ENCODE data around the gene COQ9.
A peak's percentile ranks its signal among the peaks of the same experiment; 100 is the strongest.
"Not testable (repeated sequence)": the region's sequence is repeated elsewhere in the genome, so short reads cannot be mapped to it uniquely, and the experiment has no call there.

COQ9 gene

DNA sequence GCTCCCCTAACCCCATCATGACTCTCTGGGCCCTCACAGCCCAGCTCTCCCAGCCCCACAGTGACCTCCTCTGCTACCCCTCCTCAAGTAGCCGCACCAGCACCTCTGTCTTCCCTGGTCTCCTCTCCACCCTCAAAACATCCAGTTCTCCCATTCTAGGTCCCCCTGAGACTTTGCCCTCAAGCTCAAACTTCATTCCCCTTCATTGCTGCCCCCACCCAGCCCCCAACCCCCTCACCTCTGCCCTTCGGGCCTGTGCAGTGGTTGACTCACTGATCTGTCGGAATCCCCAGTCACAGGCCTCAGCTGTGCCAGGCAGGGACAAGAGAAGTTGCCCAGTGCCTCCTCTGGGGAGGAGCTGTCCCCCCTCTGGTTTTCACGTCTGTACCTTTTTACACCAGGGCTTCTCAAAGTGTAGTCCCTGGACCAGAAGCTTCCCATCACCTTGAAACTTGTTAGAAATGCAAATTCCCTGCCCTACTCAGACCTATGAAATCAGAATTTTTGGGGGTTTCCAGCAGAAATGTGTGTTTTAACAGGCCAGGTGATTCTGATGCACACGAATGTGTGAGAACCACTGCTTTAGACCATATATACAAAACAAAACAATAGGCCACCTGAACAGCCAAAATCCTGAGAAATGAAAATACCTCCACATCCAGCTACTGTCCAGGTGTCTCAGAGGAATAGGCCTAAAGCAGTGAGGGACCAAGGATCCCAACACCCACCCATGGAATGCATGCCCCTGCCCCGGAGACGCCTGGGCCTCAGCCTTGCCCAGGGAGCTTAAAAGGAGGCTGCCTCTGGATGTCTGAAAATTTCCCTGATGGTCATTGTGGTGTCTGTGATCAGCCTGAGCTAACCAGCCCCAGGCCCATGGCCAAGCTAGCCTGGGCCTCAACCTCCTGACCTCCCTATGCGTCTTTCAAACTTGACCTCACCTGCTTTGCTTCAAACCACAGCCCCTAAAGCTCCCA is 39.9 kb downstream of the COQ9 start:
- peak overlapping the region; percentile 86 to 90 (median 88) for H3K4me3 Mint-ChIP-seq
- TF ChIP-seq CTCF (IDR thresholded peaks at IDR 0.05; ENCODE audit: unreplicated experiment in 3 of 3): no peak
- peak overlapping the region; percentile 67 to 92 (median 80) for H3K27ac Mint-ChIP-seq
- peaks cover 20% of the 10 kb centered on the region for H3K4me1 Mint-ChIP-seq
- H3K36me3 Mint-ChIP-seq (ENCODE audit: low read depth): no peaks in the 10 kb centered on the region
- H3K27me3 Mint-ChIP-seq (ENCODE audit: low read depth): peaks cover 7% of the 10 kb centered on the region
- no peaks in the 10 kb centered on the region for H3K9me3 Mint-ChIP-seq

DNA sequence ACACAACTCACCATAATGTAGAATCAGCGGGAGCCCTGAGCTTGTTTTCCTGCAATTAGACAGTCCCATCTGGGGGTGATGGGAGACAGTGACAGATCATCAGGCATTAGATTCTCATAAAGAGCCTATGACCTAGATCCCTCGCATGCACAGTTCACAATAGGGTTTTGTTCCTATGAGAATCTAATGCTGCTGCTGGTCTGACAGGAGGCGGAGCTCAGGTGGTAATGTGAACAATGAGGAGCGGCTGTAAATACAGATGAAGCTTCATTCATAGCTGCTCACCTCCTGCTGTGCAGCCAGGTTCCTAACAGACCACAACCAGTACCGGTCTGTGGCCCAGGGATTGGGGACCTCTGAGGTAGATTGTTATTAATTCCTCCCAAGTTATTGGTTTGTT is 42.0 kb downstream of the COQ9 start:
- Mint-ChIP-seq H3K4me3 (no peak overlapping the region), H3K4me1 (peaks cover 20% of the 10 kb centered on the region), H3K27ac (no peak overlapping the region), H3K27me3 (ENCODE audit: low read depth) (peaks cover 7% of the 10 kb centered on the region), H3K9me3 (no peaks in the 10 kb centered on the region), H3K36me3 (ENCODE audit: low read depth) (no peaks in the 10 kb centered on the region)
- no peak for TF ChIP-seq CTCF (IDR thresholded peaks at IDR 0.05; ENCODE audit: unreplicated experiment in 3 of 3)

GRCh38 chr16:57493767-57494166 is 46.5 kb downstream of the COQ9 start:
- Mint-ChIP-seq H3K27ac (peak overlapping the region in 1 of 3 experiments; percentile 14), H3K27me3 (ENCODE audit: low read depth) (peaks cover 5% of the 10 kb centered on the region), H3K9me3 (no peaks in the 10 kb centered on the region), H3K4me1 (peaks cover under 1% of the 10 kb centered on the region), H3K4me3 (no peak overlapping the region), H3K36me3 (ENCODE audit: low read depth) (no peaks in the 10 kb centered on the region)
- no peak for TF ChIP-seq CTCF (IDR thresholded peaks at IDR 0.05; ENCODE audit: unreplicated experiment in 3 of 3)

DNA sequence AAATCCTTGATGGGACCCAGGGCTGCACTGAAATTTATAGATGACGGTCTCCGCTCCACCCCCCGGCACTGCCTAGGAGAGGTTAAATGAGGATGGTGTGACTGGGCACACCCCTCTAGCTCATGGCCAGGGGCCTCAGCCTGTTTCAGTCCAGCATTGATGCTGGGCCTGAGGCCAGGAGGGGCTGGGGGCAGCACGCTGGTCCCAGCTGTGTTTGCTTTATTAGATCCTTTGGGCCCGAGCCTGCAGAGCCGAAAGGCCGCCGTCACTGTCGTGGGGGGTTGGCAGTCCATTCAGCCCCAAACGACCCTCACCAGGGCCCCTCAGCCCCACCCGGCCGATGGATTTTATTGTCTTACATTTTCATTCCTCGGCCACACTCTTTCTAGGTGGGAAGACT is 49.8 kb downstream of the COQ9 start:
- Mint-ChIP-seq H3K4me3 (no peak overlapping the region), H3K27me3 (ENCODE audit: low read depth) (peaks cover 12% of the 10 kb centered on the region), H3K9me3 (no peaks in the 10 kb centered on the region), H3K4me1 (peaks cover 18% of the 10 kb centered on the region), H3K27ac (no peak overlapping the region), H3K36me3 (ENCODE audit: low read depth) (no peaks in the 10 kb centered on the region)
- no peak for TF ChIP-seq CTCF (IDR thresholded peaks at IDR 0.05; ENCODE audit: unreplicated experiment in 3 of 3)

- TF ChIP-seq CTCF (IDR thresholded peaks at IDR 0.05; ENCODE audit: unreplicated experiment in 3 of 3): no peak
- no peak overlapping the region for H3K27ac Mint-ChIP-seq
- H3K36me3 Mint-ChIP-seq (ENCODE audit: low read depth): no peaks in the 10 kb centered on the region
- peaks cover 16% of the 10 kb centered on the region for H3K27me3 Mint-ChIP-seq (ENCODE audit: low read depth)
- no peak overlapping the region for H3K4me3 Mint-ChIP-seq
- H3K4me1 Mint-ChIP-seq: peaks cover 27% of the 10 kb centered on the region
- no peaks in the 10 kb centered on the region for H3K9me3 Mint-ChIP-seq
These were observed 50.8 kb downstream of the COQ9 start for GRCh38 chr16:57498031-57498430.

- H3K27ac Mint-ChIP-seq; H3K36me3 Mint-ChIP-seq (ENCODE audit: low read depth): not testable (repeated sequence)
- peaks cover 41% of the 10 kb centered on the region for H3K4me1 Mint-ChIP-seq
These were observed 52.7 kb downstream of the COQ9 start for GRCh38 chr16:57499941-57500340.

More at GRCh38 chr16:57499941-57500340, 52.7 kb downstream of the COQ9 start:
- H3K9me3 Mint-ChIP-seq, H3K4me3 Mint-ChIP-seq: not testable (repeated sequence)
- H3K27me3 Mint-ChIP-seq (ENCODE audit: low read depth): peaks cover 16% of the 10 kb centered on the region
